ENCODE data around the gene LUC7L2.

- TF ChIP-seq CTCF (IDR thresholded peaks at IDR 0.05) (no peak), POLR2A (IDR thresholded peaks at IDR 0.05) (no peak)
These were observed 36.7 kb downstream of the LUC7L2 start for GRCh38 chr7:139396323-139396951.

All from esophagus squamous epithelium (tissue), 4 donors.